ENCODE measurements around the gene JAML. TPM values are rescaled to one million over a fixed set of nuclear protein-coding genes. Genes with fewer than 3 reads are reported as not detected.

The JAML gene
- total RNA-seq, 1 experiment from 2014 or later, result 0.30 TPM

GRCh38 chr11:118240999-118241763 lies 16.4 kb upstream of the JAML start:
- ChIA-PET CTCF (interaction anchor here (1.2 to 1.9 kb wide), 2 partner anchors 43 to 55 kb away, joined by 3 to 9 read pairs; no protein-coding TSS in a partner anchor), RAD21 (ENCODE audit: low non-redundant PET in 1 of 2, low total read pairs in 2 of 2, uncharacterized antibody in 2 of 2, unreplicated experiment in 2 of 2) (no interaction called here), POLR2A (interaction anchor here (1.0 to 1.5 kb wide), 4 partner anchors 8 to 61 kb away, joined by 3 to 6 read pairs (median 4); partner anchors contain the start of gene MPZL3)
- peak overlapping the region; percentile 52 for H3K27ac ChIP-seq (ENCODE audit: low read depth, low read length)
- TSS peak; percentile 64 for BruUV-seq (replicated peaks)
- H3K36me3 ChIP-seq (ENCODE audit: control insufficient read depth in 1 of 2, insufficient read depth in 2 of 2, low read length in 2 of 2), result no peaks in the 10 kb centered on the region
- no peaks in the 10 kb centered on the region for H3K79me2 ChIP-seq (ENCODE audit: insufficient read depth, low read length)
- no peak overlapping the region for H2AFZ ChIP-seq (ENCODE audit: low read depth, low read length, poor library complexity, severe bottlenecking)
- no peaks in the 10 kb centered on the region for H3K9me2 ChIP-seq (ENCODE audit: insufficient read depth)
- H3K4me3 ChIP-seq (replicated peaks in 1 of 2; ENCODE audit: low read depth in 1 of 2, low read length in 2 of 2), result peak overlapping the region; percentile 15 to 48
- ATAC-seq, result peak; percentile 94
- no peaks in the 10 kb centered on the region for H3K27me3 ChIP-seq (ENCODE audit: insufficient read depth, low read length)
- H3K4me2 ChIP-seq (ENCODE audit: low read length), result peak overlapping the region; percentile 82
- no peaks in the 10 kb centered on the region for H3K9me3 ChIP-seq (ENCODE audit: control insufficient read depth in 1 of 2, insufficient read depth in 1 of 2, low read depth in 1 of 2, low read length in 2 of 2)
- no peak for TF ChIP-seq ZNF274 (IDR thresholded peaks at IDR 0.05; ENCODE audit: low read depth, low read length)
- TF ChIP-seq MAX (IDR thresholded peaks at IDR 0.05), result peak; percentile 86
- no peak for TF ChIP-seq ZBTB33 (IDR thresholded peaks at IDR 0.05; ENCODE audit: extremely low read depth, insufficient replicate concordance, low read length)
- peak; percentile 67 for TF ChIP-seq ATF3 (IDR thresholded peaks at IDR 0.05)
- TF ChIP-seq FOSL1 (IDR thresholded peaks at IDR 0.05; ENCODE audit: low read depth), result peak; percentile 99
- TF ChIP-seq EGR1 (IDR thresholded peaks at IDR 0.05; ENCODE audit: low read depth), result peak; percentile 95
- peak; percentile 78 for TF ChIP-seq POLR2AphosphoS5 (IDR thresholded peaks at IDR 0.05; ENCODE audit: low read depth, low read length)
- TF ChIP-seq SRF (IDR thresholded peaks at IDR 0.05; ENCODE audit: low read depth), result peak; percentile 79
- TF ChIP-seq CBX3 (IDR thresholded peaks at IDR 0.05; ENCODE audit: low read depth), result peak; percentile 99
- TF ChIP-seq SP1 (IDR thresholded peaks at IDR 0.05; ENCODE audit: low read depth), result peak; percentile 99
- TF ChIP-seq JUND (IDR thresholded peaks at IDR 0.05), result peak; percentile 100
- TF ChIP-seq SIN3A (IDR thresholded peaks at IDR 0.05; ENCODE audit: low read depth), result peak; percentile 97
- no peak for TF ChIP-seq POLR2A (IDR thresholded peaks at IDR 0.05; ENCODE audit: borderline replicate concordance, extremely low read depth, insufficient read depth, insufficient read length)
- TF ChIP-seq CEBPB (IDR thresholded peaks at IDR 0.05; ENCODE audit: low read depth), result no peak
- peak; percentile 44; the same call in 1 of the 2 replicates for TF ChIP-seq RAD21 (IDR thresholded peaks at IDR 0.05; ENCODE audit: low read depth)
- peak; percentile 95 for DNase-seq (ENCODE audit: low read depth, low spot score)
- peak overlapping the region; percentile 41 for H3K9ac ChIP-seq (ENCODE audit: low read length)
- intact Hi-C loops (cut with micrococcal nuclease), result no loop called here
- no peaks in the 10 kb centered on the region for H4K20me1 ChIP-seq (ENCODE audit: insufficient read depth)
- peaks cover 28 to 34% of the 10 kb centered on the region in 2 experiments for H3K4me1 ChIP-seq (ENCODE audit: control insufficient read depth in 1 of 2, insufficient read depth in 2 of 2, low read length in 2 of 2)
